ENCODE results near the gene PHACTR3. TPM values are rescaled to one million over a fixed set of nuclear protein-coding genes. Genes with fewer than 3 reads are reported as not detected.

Gene PHACTR3
- 0.37 to 0.52 TPM (median 0.45 TPM) in 5 replicates for total RNA-seq (2022; extraction: Qiagen RNA extraction)

DNA sequence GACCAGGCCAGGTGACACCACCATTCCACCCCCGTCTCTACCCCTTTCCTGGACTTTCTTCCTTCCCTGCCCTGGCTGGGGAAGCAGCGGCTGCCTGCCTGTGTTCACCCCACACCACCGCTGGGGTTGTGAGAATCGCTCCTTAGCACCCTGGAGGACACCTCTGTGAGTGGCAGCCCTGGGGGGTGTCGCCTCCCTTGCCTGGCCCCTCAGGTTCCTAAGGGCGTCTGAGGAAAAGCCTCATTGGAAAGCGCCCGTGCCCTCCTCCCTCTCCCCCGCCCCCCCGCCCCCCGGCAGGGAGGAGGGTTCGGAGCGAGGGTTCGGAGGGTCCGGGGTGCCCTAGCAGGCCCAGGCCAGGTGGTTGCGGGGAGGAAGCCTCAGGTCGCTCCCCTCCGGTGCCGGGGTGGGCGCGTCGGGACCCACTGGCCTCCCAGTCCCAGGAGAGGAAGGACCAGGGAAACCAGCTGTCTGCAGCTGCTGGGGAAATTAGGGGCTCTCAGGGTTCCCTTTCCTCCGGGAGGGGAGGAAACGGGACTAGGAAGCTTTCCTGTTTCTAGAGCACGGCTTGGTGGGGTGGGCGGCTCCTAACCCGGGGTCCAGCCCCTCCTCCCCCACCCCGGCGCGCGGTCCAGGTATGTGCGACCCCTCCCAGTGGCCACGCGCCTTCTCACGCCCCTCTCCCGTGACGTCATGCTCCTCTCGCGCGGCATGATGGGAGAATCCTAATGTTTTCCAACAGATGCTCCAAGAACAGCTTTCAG, at the start of gene PHACTR3:
Gene PHACTR3, plus strand, starts transcription at position 760 of the 761 bp plus-strand sequence. CDS start 475 bp downstream, outside the sequence.

Data from A549 treated with AZD2906 at 1 μM for 4 hours (cell line).